GM18907 (cell line): ENCODE data around the gene SEC14L1.
"Not testable (repeated sequence)": the region's sequence is repeated elsewhere in the genome, so short reads cannot be mapped to it uniquely, and the experiment has no call there.

Source experiments
- ATAC-seq: cut with Tn5 transposase; IDR thresholded peaks from one replicate; pipeline ENCODE4 v1.9.1; 2021; ENCODE audit warnings: mild to moderate bottlenecking, moderate library complexity; ENCODE audit not compliant: unreplicated experiment

Gene SEC14L1

GRCh38 chr17:77254951-77255825, 114.4 kb downstream of the SEC14L1 start:
- ATAC-seq: no peak

DNA sequence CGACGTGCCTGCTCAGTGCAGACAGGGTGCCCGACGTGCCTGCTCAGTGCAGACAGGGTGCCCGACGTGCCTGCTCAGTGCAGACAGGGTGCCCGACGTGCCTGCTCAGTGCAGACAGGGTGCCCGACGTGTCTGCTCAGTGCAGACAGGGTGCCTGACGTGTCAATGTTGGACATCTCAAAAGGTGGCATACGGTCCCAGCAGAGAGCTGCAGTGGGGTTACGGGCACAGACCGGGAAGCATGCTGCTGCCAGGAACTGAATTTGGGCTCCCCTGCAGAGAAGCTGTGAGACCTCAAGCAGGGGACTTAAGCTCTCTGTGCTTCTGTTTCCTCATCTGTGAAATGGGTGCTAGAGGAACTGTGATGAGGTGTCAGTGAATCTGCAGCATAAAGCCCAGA, 115.2 kb downstream of the SEC14L1 start:
- not testable (repeated sequence) for ATAC-seq

DNA sequence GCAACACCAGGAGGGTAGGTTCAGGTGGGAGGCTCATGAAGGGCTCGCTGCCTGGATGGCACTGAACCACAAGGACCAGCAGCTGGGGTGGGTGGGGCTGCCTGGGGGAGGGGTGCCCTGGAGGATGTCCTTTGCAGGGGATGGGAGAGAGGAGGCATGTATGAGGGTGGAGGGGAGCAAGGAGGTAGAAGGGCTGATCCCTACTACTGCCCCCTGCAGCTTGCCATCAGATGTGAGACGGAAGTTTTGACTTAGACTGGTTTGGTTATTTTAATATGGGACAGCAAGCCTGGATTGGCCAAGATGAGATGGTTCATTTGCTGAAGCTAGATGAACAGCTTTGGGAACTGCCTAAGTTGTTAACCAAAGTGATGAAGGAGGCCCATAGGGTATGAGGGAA, 115.9 kb downstream of the SEC14L1 start:
- no peak for ATAC-seq

- ATAC-seq: no peak
Measured at GRCh38 chr17:77257169-77257568, 116.4 kb downstream of the SEC14L1 start.

DNA sequence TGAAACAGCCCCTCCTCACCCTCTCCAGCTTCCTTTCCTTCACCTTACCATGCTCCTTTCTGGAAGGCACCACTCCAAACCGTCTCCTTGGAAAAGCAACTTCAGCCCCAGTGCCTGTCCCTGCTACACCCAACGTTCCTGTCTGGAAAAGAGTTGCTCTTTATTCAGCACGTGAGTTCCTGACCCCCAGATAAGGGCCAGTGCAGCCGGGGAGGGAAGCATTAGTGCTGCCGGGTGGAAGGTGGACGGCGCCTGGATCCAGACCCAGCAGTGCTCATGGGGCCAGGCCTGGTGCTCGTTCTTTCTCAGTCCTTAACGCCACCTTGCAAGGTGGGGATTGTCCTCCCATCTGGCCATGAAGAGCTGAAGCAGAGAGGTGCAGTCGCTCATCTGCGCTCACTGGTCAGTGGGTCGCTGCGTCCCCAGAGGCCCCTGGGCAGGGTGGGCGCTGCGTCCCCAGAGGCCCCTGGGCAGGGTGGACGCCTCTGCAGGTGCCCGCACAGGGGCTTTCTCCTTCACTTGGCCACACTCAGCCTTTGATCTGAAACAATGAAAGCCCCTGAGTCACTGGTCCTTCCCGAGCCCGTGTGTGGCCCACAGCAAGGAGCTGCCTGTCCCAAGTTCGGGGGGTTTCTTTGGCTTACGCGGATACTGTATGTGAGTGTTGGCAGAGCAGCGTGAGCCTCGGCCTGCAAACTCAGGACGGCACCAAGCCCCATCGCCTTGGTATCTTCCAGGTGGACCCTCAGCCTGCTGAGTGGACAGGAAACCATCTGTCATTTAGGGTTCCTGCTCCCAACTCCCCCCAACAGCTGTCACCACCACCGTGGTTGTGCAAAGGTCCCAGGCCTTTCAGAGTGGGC, 117.1 kb downstream of the SEC14L1 start:
- no peak for ATAC-seq

- no peak for ATAC-seq
Measured at GRCh38 chr17:77258638-77259037, 117.9 kb downstream of the SEC14L1 start.

DNA sequence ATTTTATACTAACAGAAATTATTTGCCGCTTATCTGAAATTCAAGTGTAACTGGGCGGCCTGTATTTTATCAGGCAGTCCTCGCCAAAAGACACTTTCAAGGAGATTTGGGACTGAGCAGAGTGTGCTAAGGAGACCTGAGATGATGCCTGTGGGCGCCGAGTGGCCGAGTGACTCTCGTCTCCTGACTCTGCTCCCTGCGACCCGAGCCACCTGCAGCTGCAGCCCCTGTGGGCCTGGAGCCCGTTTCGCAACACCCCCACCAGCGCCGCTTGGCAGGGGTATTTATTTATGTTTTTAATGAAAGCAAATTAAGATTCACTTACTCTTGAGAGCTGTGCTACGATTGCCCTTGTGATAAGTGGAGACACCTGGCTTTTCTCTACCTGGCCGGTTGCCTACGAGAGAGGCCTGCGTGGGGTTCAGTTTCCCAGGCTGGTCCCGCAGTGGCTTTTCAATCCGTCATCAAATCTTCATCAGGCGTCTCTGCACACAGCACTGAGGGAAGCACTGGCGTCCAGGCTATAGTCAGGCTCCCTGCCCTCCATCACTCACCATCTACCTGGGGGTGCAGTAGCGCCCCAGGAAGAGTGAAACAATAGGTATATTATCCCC, 124.0 kb downstream of the SEC14L1 start:
- no peak for ATAC-seq

DNA sequence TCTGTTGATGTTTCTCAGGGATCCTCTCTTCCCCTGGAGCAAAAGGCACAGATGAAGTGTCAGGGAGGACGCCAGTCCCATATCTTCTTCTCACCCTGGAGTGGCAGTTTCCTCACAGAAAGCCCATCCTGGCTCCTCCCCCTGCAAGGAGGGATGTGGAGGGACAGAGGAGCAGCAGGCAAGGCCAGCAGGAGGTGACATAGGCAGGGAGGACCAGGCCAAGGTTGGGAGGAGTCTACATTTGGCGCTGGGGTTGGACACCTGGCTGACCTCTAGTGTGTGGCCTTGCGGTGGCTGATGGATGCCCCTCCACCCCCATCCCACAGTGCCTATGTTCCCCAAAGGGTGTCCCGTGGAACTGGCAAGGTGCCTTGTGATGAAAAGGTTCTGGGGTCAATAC, 125.4 kb downstream of the SEC14L1 start:
- ATAC-seq: no peak
